ENCODE results near the gene TMPRSS11B.
"Not testable (repeated sequence)": the region's sequence is repeated elsewhere in the genome, so short reads cannot be mapped to it uniquely, and the experiment has no call there.

The TMPRSS11B gene

GRCh38 chr4:68245594-68245993 is at the start of gene TMPRSS11B:
Gene TMPRSS11B, minus strand, starts transcription at chr4:68245694. Its CDS starts 136 bp downstream, at chr4:68245558.
- no peak within 1 kb of the TSS for H3K4me3 ChIP-seq (ENCODE audit: low read length)
- H3K9ac ChIP-seq (ENCODE audit: low read length) = no peak within 1 kb of the TSS
- H3K4me1 ChIP-seq (ENCODE audit: control insufficient read depth, insufficient read depth, low read length) = no peaks in the 10 kb centered on the region
- H3K36me3 ChIP-seq (ENCODE audit: control insufficient read depth, insufficient read depth, low read length) = no peaks in the 10 kb centered on the region
- no peaks in the 10 kb centered on the region for H3K27me3 ChIP-seq (ENCODE audit: control insufficient read depth, insufficient read depth, low read length)
- H3K27ac ChIP-seq (ENCODE audit: low read depth, low read length) = no peak within 1 kb of the TSS

GRCh38 chr4:68291256-68291655 is 45.8 kb upstream of the TMPRSS11B start:
- H3K4me3 ChIP-seq (ENCODE audit: low read length) = no peak overlapping the region
- no peaks in the 10 kb centered on the region for H3K36me3 ChIP-seq (ENCODE audit: control insufficient read depth, insufficient read depth, low read length)
- H3K27me3 ChIP-seq (ENCODE audit: control insufficient read depth, insufficient read depth, low read length) = no peaks in the 10 kb centered on the region
- H3K4me1 ChIP-seq (ENCODE audit: control insufficient read depth, insufficient read depth, low read length) = no peaks in the 10 kb centered on the region
- no peak overlapping the region for H3K9ac ChIP-seq (ENCODE audit: low read length)
- H3K27ac ChIP-seq (ENCODE audit: low read depth, low read length) = no peak overlapping the region

GRCh38 chr4:68288393-68288740 is 42.9 kb upstream of the TMPRSS11B start:
- no peak overlapping the region for H3K4me3 ChIP-seq (ENCODE audit: low read length)
- H3K27me3 ChIP-seq (ENCODE audit: control insufficient read depth, insufficient read depth, low read length) = no peaks in the 10 kb centered on the region

GRCh38 chr4:68287704-68288392 is 42.4 kb upstream of the TMPRSS11B start:
- H3K27ac ChIP-seq (ENCODE audit: low read depth, low read length) = no peak overlapping the region
- no peak overlapping the region for H3K9ac ChIP-seq (ENCODE audit: low read length)
- no peak overlapping the region for H3K4me3 ChIP-seq (ENCODE audit: low read length)
- H3K4me1 ChIP-seq (ENCODE audit: control insufficient read depth, insufficient read depth, low read length) = no peaks in the 10 kb centered on the region
- H3K36me3 ChIP-seq (ENCODE audit: control insufficient read depth, insufficient read depth, low read length) = no peaks in the 10 kb centered on the region
- no peaks in the 10 kb centered on the region for H3K27me3 ChIP-seq (ENCODE audit: control insufficient read depth, insufficient read depth, low read length)

More at GRCh38 chr4:68288393-68288740, 42.9 kb upstream of the TMPRSS11B start:
- no peak overlapping the region for H3K27ac ChIP-seq (ENCODE audit: low read depth, low read length)
- no peaks in the 10 kb centered on the region for H3K4me1 ChIP-seq (ENCODE audit: control insufficient read depth, insufficient read depth, low read length)
- no peak overlapping the region for H3K9ac ChIP-seq (ENCODE audit: low read length)
- H3K36me3 ChIP-seq (ENCODE audit: control insufficient read depth, insufficient read depth, low read length) = no peaks in the 10 kb centered on the region

GRCh38 chr4:68283714-68284113 is 38.2 kb upstream of the TMPRSS11B start:
- no peak overlapping the region for H3K27ac ChIP-seq (ENCODE audit: low read depth, low read length)
- no peaks in the 10 kb centered on the region for H3K27me3 ChIP-seq (ENCODE audit: control insufficient read depth, insufficient read depth, low read length)
- H3K36me3 ChIP-seq (ENCODE audit: control insufficient read depth, insufficient read depth, low read length) = no peaks in the 10 kb centered on the region
- no peak overlapping the region for H3K9ac ChIP-seq (ENCODE audit: low read length)
- H3K4me3 ChIP-seq (ENCODE audit: low read length) = no peak overlapping the region
- no peaks in the 10 kb centered on the region for H3K4me1 ChIP-seq (ENCODE audit: control insufficient read depth, insufficient read depth, low read length)

- no peaks in the 10 kb centered on the region for H3K27me3 ChIP-seq (ENCODE audit: control insufficient read depth, insufficient read depth, low read length)
- H3K4me1 ChIP-seq (ENCODE audit: control insufficient read depth, insufficient read depth, low read length) = no peaks in the 10 kb centered on the region
- H3K27ac ChIP-seq (ENCODE audit: low read depth, low read length) = no peak overlapping the region
- H3K9ac ChIP-seq (ENCODE audit: low read length) = no peak overlapping the region
- H3K36me3 ChIP-seq (ENCODE audit: control insufficient read depth, insufficient read depth, low read length) = no peaks in the 10 kb centered on the region
- no peak overlapping the region for H3K4me3 ChIP-seq (ENCODE audit: low read length)
Observed at GRCh38 chr4:68283095-68283494, 37.6 kb upstream of the TMPRSS11B start.

GRCh38 chr4:68281796-68282740 is 36.6 kb upstream of the TMPRSS11B start:
- not testable (repeated sequence) for H3K36me3 ChIP-seq (ENCODE audit: control insufficient read depth, insufficient read depth, low read length); H3K27me3 ChIP-seq (ENCODE audit: control insufficient read depth, insufficient read depth, low read length); H3K9ac ChIP-seq (ENCODE audit: low read length); H3K4me1 ChIP-seq (ENCODE audit: control insufficient read depth, insufficient read depth, low read length); H3K4me3 ChIP-seq (ENCODE audit: low read length); H3K27ac ChIP-seq (ENCODE audit: low read depth, low read length)

GRCh38 chr4:68278029-68278428 is 32.5 kb upstream of the TMPRSS11B start:
- H3K4me1 ChIP-seq (ENCODE audit: control insufficient read depth, insufficient read depth, low read length) = no peaks in the 10 kb centered on the region
- H3K9ac ChIP-seq (ENCODE audit: low read length) = no peak overlapping the region
- no peaks in the 10 kb centered on the region for H3K36me3 ChIP-seq (ENCODE audit: control insufficient read depth, insufficient read depth, low read length)
- no peaks in the 10 kb centered on the region for H3K27me3 ChIP-seq (ENCODE audit: control insufficient read depth, insufficient read depth, low read length)
- H3K4me3 ChIP-seq (ENCODE audit: low read length) = no peak overlapping the region
- H3K27ac ChIP-seq (ENCODE audit: low read depth, low read length) = no peak overlapping the region

GRCh38 chr4:68277627-68278026 is 32.1 kb upstream of the TMPRSS11B start:
- Histone ChIP-seq H3K36me3 (ENCODE audit: control insufficient read depth, insufficient read depth, low read length) (no peaks in the 10 kb centered on the region), H3K4me3 (ENCODE audit: low read length) (no peak overlapping the region), H3K4me1 (ENCODE audit: control insufficient read depth, insufficient read depth, low read length) (no peaks in the 10 kb centered on the region), H3K27me3 (ENCODE audit: control insufficient read depth, insufficient read depth, low read length) (no peaks in the 10 kb centered on the region), H3K27ac (ENCODE audit: low read depth, low read length) (no peak overlapping the region), H3K9ac (ENCODE audit: low read length) (no peak overlapping the region)

GRCh38 chr4:68272860-68273259 is 27.4 kb upstream of the TMPRSS11B start:
- Histone ChIP-seq H3K27me3 (ENCODE audit: control insufficient read depth, insufficient read depth, low read length) (no peaks in the 10 kb centered on the region), H3K9ac (ENCODE audit: low read length) (no peak overlapping the region), H3K4me3 (ENCODE audit: low read length) (no peak overlapping the region), H3K4me1 (ENCODE audit: control insufficient read depth, insufficient read depth, low read length) (no peaks in the 10 kb centered on the region), H3K36me3 (ENCODE audit: control insufficient read depth, insufficient read depth, low read length) (no peaks in the 10 kb centered on the region), H3K27ac (ENCODE audit: low read depth, low read length) (no peak overlapping the region)

GRCh38 chr4:68272380-68272779 is 26.9 kb upstream of the TMPRSS11B start:
- no peak overlapping the region for H3K27ac ChIP-seq (ENCODE audit: low read depth, low read length)
- no peaks in the 10 kb centered on the region for H3K36me3 ChIP-seq (ENCODE audit: control insufficient read depth, insufficient read depth, low read length)
- no peaks in the 10 kb centered on the region for H3K27me3 ChIP-seq (ENCODE audit: control insufficient read depth, insufficient read depth, low read length)
- H3K4me1 ChIP-seq (ENCODE audit: control insufficient read depth, insufficient read depth, low read length) = no peaks in the 10 kb centered on the region
- no peak overlapping the region for H3K9ac ChIP-seq (ENCODE audit: low read length)
- no peak overlapping the region for H3K4me3 ChIP-seq (ENCODE audit: low read length)

GRCh38 chr4:68271851-68272357 is 26.4 kb upstream of the TMPRSS11B start:
- Histone ChIP-seq H3K9ac (ENCODE audit: low read length) (no peak overlapping the region), H3K27me3 (ENCODE audit: control insufficient read depth, insufficient read depth, low read length) (no peaks in the 10 kb centered on the region), H3K4me1 (ENCODE audit: control insufficient read depth, insufficient read depth, low read length) (no peaks in the 10 kb centered on the region), H3K36me3 (ENCODE audit: control insufficient read depth, insufficient read depth, low read length) (no peaks in the 10 kb centered on the region), H3K27ac (ENCODE audit: low read depth, low read length) (no peak overlapping the region), H3K4me3 (ENCODE audit: low read length) (no peak overlapping the region)

All from rectal smooth muscle tissue (tissue), 1 donor.